CD14-positive monocyte (primary cell): ENCODE data around the gene PHACTR2. TPM values are rescaled to one million over a fixed set of nuclear protein-coding genes. Genes with fewer than 3 reads are reported as not detected.
"Not testable (repeated sequence)": the region's sequence is repeated elsewhere in the genome, so short reads cannot be mapped to it uniquely, and the experiment has no call there.

Source experiments
- DNase-seq, 3 donors: peaks; one replicate each; pipeline ENCODE4 v3.0.0-alpha.2; 2011 to 2022
- H2AFZ ChIP-seq: 2 replicates; pipeline ENCODE4 v1.6.0; 2012; ENCODE audit warnings: mild to moderate bottlenecking, low read depth, low read length, inconsistent platforms; ENCODE audit not compliant: insufficient read depth, poor library complexity, severe bottlenecking
- H3K27ac ChIP-seq, 2 donors: 1 replicate in 1 of 2; 2 replicates in 1 of 2; pipeline ENCODE4 v1.5.1; 2012 to 2013; ENCODE audit warnings: low read length in 2 of 2, control low read depth in 1 of 2, inconsistent platforms in 1 of 2, low read depth in 1 of 2, mild to moderate bottlenecking in 1 of 2
- H3K27me3 ChIP-seq, 2 donors: one replicate each; pipeline versions ENCODE4 v1.6.0 to v1.6.1; 2011 to 2013; ENCODE audit warnings: low read length in 2 of 2; ENCODE audit not compliant: control insufficient read depth in 2 of 2, insufficient read depth in 2 of 2
- H3K36me3 ChIP-seq, 2 donors: replicated peaks in 1 of 2; 1 replicate in 1 of 2; 2 replicates in 1 of 2; pipeline versions ENCODE4 v1.5.1 to v1.6.1; 2012 to 2013; ENCODE audit warnings: low read length in 2 of 2, control low read depth in 1 of 2, inconsistent platforms in 1 of 2, mild to moderate bottlenecking in 1 of 2; ENCODE audit not compliant: insufficient read depth in 2 of 2, control insufficient read depth in 1 of 2
- H3K4me1 ChIP-seq, 2 donors: 1 replicate in 1 of 2; 2 replicates in 1 of 2; pipeline versions ENCODE4 v1.5.1 to v1.6.1; 2012 to 2013; ENCODE audit warnings: low read length in 2 of 2, control low read depth in 1 of 2, inconsistent platforms in 1 of 2, mild to moderate bottlenecking in 1 of 2, moderate library complexity in 1 of 2; ENCODE audit not compliant: insufficient read depth in 2 of 2, control insufficient read depth in 1 of 2
- H3K4me2 ChIP-seq: replicated peaks from 2 replicates; pipeline ENCODE3; 2012; ENCODE audit warnings: low read length, moderate library complexity, mild to moderate bottlenecking; ENCODE audit not compliant: poor library complexity, severe bottlenecking; ENCODE audit errors: extremely low read depth
- H3K4me3 ChIP-seq, 3 experiments: fragments of 200-600 bp in 1 of 3; sonication (generic) in 1 of 3; replicated peaks in 1 of 3; 1 replicate in 2 of 3; 2 replicates in 1 of 3; pipeline ENCODE4 v1.5.1; 2011 to 2013; ENCODE audit warnings: low read length in 3 of 3, mild to moderate bottlenecking in 3 of 3, control low read depth in 2 of 3, low read depth in 2 of 3, inconsistent platforms in 1 of 3, moderate library complexity in 1 of 3
- H3K79me2 ChIP-seq: 2 replicates; pipeline ENCODE4 v1.6.0; 2012; ENCODE audit warnings: mild to moderate bottlenecking, control low read depth, inconsistent platforms, low read length, moderate library complexity; ENCODE audit not compliant: insufficient read depth
- H3K9ac ChIP-seq: 2 replicates; pipeline ENCODE4 v1.6.0; 2017; ENCODE audit warnings: low read length, mild to moderate bottlenecking; ENCODE audit not compliant: insufficient read depth, poor library complexity, severe bottlenecking
- H3K9me3 ChIP-seq, 2 donors: replicated peaks in 1 of 2; 1 replicate in 1 of 2; 2 replicates in 1 of 2; pipeline versions ENCODE4 v1.5.1 to v1.6.1; 2012 to 2013; ENCODE audit warnings: low read length in 2 of 2, control low read depth in 1 of 2; ENCODE audit not compliant: control insufficient read depth in 1 of 2, insufficient read depth in 1 of 2
- H4K20me1 ChIP-seq: 2 replicates; pipeline ENCODE4 v1.6.0; 2012; ENCODE audit warnings: mild to moderate bottlenecking, low read length, control low read depth, moderate library complexity; ENCODE audit not compliant: insufficient read depth
- H3K27ac Mint-ChIP-seq, 7 donors: one replicate each; pipeline ENCODE4 v1.8.0; 2020; ENCODE audit warnings: mild to moderate bottlenecking in 7 of 7, mixed read lengths in 7 of 7, moderate library complexity in 6 of 7, inconsistent platforms in 2 of 7
- H3K27me3 Mint-ChIP-seq, 3 donors: one replicate each; pipeline ENCODE4 v1.8.0; 2021 to 2022; ENCODE audit warnings: low read depth in 3 of 3, mild to moderate bottlenecking in 3 of 3, mixed read lengths in 3 of 3, moderate library complexity in 3 of 3, inconsistent platforms in 1 of 3
- H3K36me3 Mint-ChIP-seq, 2 donors: one replicate each; pipeline ENCODE4 v1.8.0; 2020; ENCODE audit warnings: mixed read lengths in 2 of 2, inconsistent platforms in 1 of 2, mild to moderate bottlenecking in 1 of 2
- H3K4me1 Mint-ChIP-seq: one replicate; pipeline ENCODE4 v1.8.0; 2020; ENCODE audit warnings: mild to moderate bottlenecking, mixed read lengths
- H3K4me3 Mint-ChIP-seq, 2 donors: one replicate each; pipeline ENCODE4 v1.8.0; 2020; ENCODE audit warnings: mild to moderate bottlenecking in 2 of 2, mixed read lengths in 2 of 2, moderate library complexity in 1 of 2
- H3K9me3 Mint-ChIP-seq, 7 donors: one replicate each; pipeline ENCODE4 v1.8.0; 2020 to 2022; ENCODE audit warnings: mixed read lengths in 7 of 7, mild to moderate bottlenecking in 6 of 7, moderate library complexity in 6 of 7, inconsistent platforms in 2 of 7
- WGBS: methylation state at CpG from one replicate; pipeline ENCODE4 v1.1.5; 2013; ENCODE audit warnings: missing lambda C conversion rate; ENCODE audit not compliant: insufficient coverage; 5-methylcytosine and 5-hydroxymethylcytosine counted together
- intact Hi-C, 2 donors: fragments of 100-400 bp; cut with micrococcal nuclease; formaldehyde crosslinking; loops; one replicate each; pipeline versions ENCODE4 v1.15.0 to v1.15.1; 2023
- polyA plus RNA-seq, 3 donors: library from polyadenylated mRNA; depleted of rRNA in 1 of 3; unstranded in 2 of 3; stranded (reverse) in 1 of 3; fragments of 300-500 nt in 2 of 3; fragments of >200 nt in 1 of 3; fragmentation: Illumina TruSeq in 2 of 3; gene quantifications; 1 replicate in 2 of 3; 2 replicates in 1 of 3; pipeline ENCODE4 v1.2.3, GENCODE V29; 2012 to 2021
- TF ChIP-seq, protein P1 (sequence below): fragments of 200-600 bp; IDR thresholded peaks from one replicate; pipeline ENCODE4 v1.8.0; 2022; ENCODE audit warnings: antibody characterized with exemption, mild to moderate bottlenecking

The PHACTR2 gene
- polyA plus RNA-seq, 3 donors: 9.6 to 11.6 (median 11.2) TPM

DNA sequence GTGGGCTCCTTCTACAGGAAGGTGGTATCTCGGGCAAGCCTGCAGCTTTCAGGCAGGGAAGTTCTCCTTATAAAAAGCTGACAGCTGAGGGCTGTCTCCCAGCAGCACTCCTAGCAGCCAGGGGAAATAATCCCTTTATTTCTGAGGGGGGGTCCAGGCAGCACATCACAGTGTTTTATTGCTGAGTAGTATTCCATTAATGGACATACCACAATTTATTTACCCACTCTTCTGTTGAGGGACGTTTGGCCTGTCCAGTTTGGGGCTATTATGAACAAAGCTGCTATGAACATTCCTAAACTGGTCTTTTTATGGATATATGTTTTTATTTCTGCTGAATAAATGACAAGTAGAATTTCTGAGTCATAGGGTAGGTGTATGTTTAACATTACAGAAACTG is 20.0 kb upstream of the PHACTR2 start:
- TF ChIP-seq, protein P1, sequence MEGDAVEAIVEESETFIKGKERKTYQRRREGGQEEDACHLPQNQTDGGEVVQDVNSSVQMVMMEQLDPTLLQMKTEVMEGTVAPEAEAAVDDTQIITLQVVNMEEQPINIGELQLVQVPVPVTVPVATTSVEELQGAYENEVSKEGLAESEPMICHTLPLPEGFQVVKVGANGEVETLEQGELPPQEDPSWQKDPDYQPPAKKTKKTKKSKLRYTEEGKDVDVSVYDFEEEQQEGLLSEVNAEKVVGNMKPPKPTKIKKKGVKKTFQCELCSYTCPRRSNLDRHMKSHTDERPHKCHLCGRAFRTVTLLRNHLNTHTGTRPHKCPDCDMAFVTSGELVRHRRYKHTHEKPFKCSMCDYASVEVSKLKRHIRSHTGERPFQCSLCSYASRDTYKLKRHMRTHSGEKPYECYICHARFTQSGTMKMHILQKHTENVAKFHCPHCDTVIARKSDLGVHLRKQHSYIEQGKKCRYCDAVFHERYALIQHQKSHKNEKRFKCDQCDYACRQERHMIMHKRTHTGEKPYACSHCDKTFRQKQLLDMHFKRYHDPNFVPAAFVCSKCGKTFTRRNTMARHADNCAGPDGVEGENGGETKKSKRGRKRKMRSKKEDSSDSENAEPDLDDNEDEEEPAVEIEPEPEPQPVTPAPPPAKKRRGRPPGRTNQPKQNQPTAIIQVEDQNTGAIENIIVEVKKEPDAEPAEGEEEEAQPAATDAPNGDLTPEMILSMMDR: no peak
- no peak for DNase-seq
- no peak overlapping the region for H3K4me3 Mint-ChIP-seq
- Histone ChIP-seq H3K79me2 (no peaks in the 10 kb centered on the region), H3K27ac (no peak overlapping the region), H2AFZ (no peak overlapping the region), H3K9me3 (peaks cover 15 to 18% of the 10 kb centered on the region in 2 donors), H3K4me1 (peaks cover 0 to 12% of the 10 kb centered on the region in 2 donors), H3K4me3 (no peak overlapping the region), H3K9ac (no peak overlapping the region), H4K20me1 (no peaks in the 10 kb centered on the region), H3K27me3 (no peaks in the 10 kb centered on the region), H3K4me2 (no peak overlapping the region), H3K36me3 (peaks cover 0 to 13% of the 10 kb centered on the region in 2 donors)
- no peak overlapping the region for H3K27ac Mint-ChIP-seq
- H3K4me1 Mint-ChIP-seq: peaks cover 14% of the 10 kb centered on the region
- peaks cover 0 to 2% (median 0%) of the 10 kb centered on the region in 3 donors for H3K27me3 Mint-ChIP-seq
- peaks cover 9 to 25% (median 22%) of the 10 kb centered on the region in 7 donors for H3K9me3 Mint-ChIP-seq
- intact Hi-C loops: no loop called here
- WGBS: 86% methylated on average over 1 of the region's 2 CpGs
- H3K36me3 Mint-ChIP-seq: peaks cover 9 to 13% of the 10 kb centered on the region in 2 donors

DNA sequence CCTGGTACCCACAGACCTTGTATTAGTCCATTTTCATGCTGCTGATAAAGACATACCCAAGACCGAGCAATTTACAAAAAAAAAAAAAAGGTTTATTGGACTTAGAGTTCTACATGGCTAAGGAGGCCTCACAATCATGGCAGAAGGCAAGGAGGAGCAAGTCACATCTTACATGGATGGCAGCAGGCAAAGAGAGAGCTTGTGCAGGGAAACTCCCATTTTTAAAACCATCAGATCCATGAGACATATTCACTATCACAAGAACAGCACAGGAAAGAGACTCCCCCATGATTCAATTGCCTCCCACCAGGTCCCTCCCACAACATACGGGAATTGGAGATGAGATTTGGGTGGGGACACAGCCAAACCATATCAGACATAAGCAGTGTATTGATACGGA is 17.6 kb upstream of the PHACTR2 start:
- H3K79me2 ChIP-seq, H3K27me3 ChIP-seq, H2AFZ ChIP-seq, H3K4me1 ChIP-seq, intact Hi-C loops, H3K9ac ChIP-seq, H3K27ac ChIP-seq, H3K27me3 Mint-ChIP-seq, H3K4me2 ChIP-seq, H3K4me3 Mint-ChIP-seq, H3K4me1 Mint-ChIP-seq, H4K20me1 ChIP-seq, H3K4me3 ChIP-seq, H3K27ac Mint-ChIP-seq, DNase-seq: not testable (repeated sequence)
- peaks cover 12 to 32% (median 28%) of the 10 kb centered on the region in 7 donors for H3K9me3 Mint-ChIP-seq
- H3K36me3 Mint-ChIP-seq: peaks cover 10 to 15% of the 10 kb centered on the region in 2 donors
- H3K36me3 ChIP-seq: peaks cover 0 to 13% of the 10 kb centered on the region in 2 donors
- no CpG with 5 or more reads among the region's 3 CpGs for WGBS
- peaks cover 15 to 23% of the 10 kb centered on the region in 2 donors for H3K9me3 ChIP-seq
